Gastroesophageal sphincter (tissue), 4 donors: ENCODE results near the gene YPEL5. TPM values are rescaled to one million over a fixed set of nuclear protein-coding genes. Genes with fewer than 3 reads are reported as not detected.

Experiments
- ATAC-seq: fragments of 150-250 bp; one replicate; pipeline ENCODE4 v1.9.1; 2016; ENCODE audit warnings: mild to moderate bottlenecking, moderate library complexity
- H3K27ac ChIP-seq, 4 donors: fragments of 200-600 bp; sonication (generic) in 3 of 4; 1 replicate in 3 of 4; 2 replicates in 1 of 4; pipeline ENCODE4 v1.5.1; 2016 to 2019
- H3K27me3 ChIP-seq: fragments of 200-600 bp; sonication (generic); one replicate; pipeline ENCODE4 v1.5.1; 2019
- H3K36me3 ChIP-seq, 2 donors: fragments of 200-600 bp; sonication (generic); one replicate each; pipeline ENCODE4 v1.5.1; 2019; ENCODE audit warnings: control low read depth in 1 of 2
- H3K4me1 ChIP-seq, 3 donors: fragments of 200-600 bp; sonication (generic); 1 replicate in 2 of 3; 2 replicates in 1 of 3; pipeline ENCODE4 v1.5.1; 2016 to 2019; ENCODE audit warnings: control low read depth in 2 of 3
- H3K4me3 ChIP-seq, 2 donors: fragments of 200-600 bp; sonication (generic); one replicate each; pipeline ENCODE4 v1.5.1; 2019; ENCODE audit warnings: mild to moderate bottlenecking in 1 of 2, moderate library complexity in 1 of 2
- H3K9me3 ChIP-seq, 3 donors: fragments of 200-600 bp; sonication (generic); one replicate each; pipeline ENCODE4 v1.5.1; 2017 to 2019; ENCODE audit warnings: control low read depth in 2 of 3
- CTCF ChIP-seq, 4 experiments: fragments of 200-600 bp in 2 of 4; fragments of 450-650 bp in 2 of 4; sonication (generic) in 1 of 4; IDR thresholded peaks; one replicate each; pipeline ENCODE4 v1.5.1; 2017 to 2019; ENCODE audit warnings: antibody characterized with exemption in 4 of 4, mild to moderate bottlenecking in 2 of 4, moderate library complexity in 2 of 4
- EP300 ChIP-seq: sonication (generic); formaldehyde crosslinking; IDR thresholded peaks from one replicate; pipeline ENCODE4 v1.6.1; 2017; ENCODE audit warnings: antibody characterized with exemption, mild to moderate bottlenecking
- POLR2A ChIP-seq, 2 donors: fragments of 450-650 bp; IDR thresholded peaks; one replicate each; pipeline ENCODE4 v1.6.1; 2017; ENCODE audit warnings: antibody characterized with exemption in 2 of 2, mild to moderate bottlenecking in 2 of 2, moderate library complexity in 1 of 2
- POLR2AphosphoS5 ChIP-seq: sonication (generic); formaldehyde crosslinking; IDR thresholded peaks from one replicate; pipeline ENCODE4 v1.6.1; 2017; ENCODE audit warnings: antibody characterized with exemption
- WGBS, 2 donors: methylation state at CpG; one replicate each; pipeline ENCODE4 v1.1.5; 2018; ENCODE audit warnings: low coverage in 1 of 2; 5-methylcytosine and 5-hydroxymethylcytosine counted together
- total RNA-seq, 4 donors: library from RNA; depleted of rRNA; stranded (reverse); fragments of >200 nt; gene quantifications; one replicate each; pipeline ENCODE4 v1.1.0, GENCODE V29; 2016

The YPEL5 gene
- total RNA-seq, 4 donors from 2014 or later, result 109 to 159 (median 136) TPM

DNA sequence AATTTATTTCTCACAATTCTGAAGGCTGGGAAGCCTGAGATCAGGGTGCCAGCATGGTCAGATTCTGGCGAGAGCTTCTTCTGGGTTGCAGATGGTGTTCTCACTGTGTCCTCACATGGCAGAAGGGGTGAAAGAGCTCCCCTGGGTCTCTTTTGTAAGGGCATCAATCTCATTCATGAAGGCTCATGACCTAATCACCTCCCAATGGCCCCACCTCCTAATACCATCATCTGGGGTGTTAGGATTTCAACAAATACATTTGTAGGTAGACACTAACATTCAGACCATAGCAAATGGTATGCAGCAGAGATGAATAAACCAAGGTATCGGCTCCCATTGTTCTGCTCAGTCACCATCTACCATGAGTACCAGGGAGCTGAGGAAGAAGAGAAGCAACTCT, 32.7 kb downstream of the YPEL5 start:
- peak overlapping the region in 3 of 4 donors; percentile 46 to 60 (median 56) for H3K27ac ChIP-seq

DNA sequence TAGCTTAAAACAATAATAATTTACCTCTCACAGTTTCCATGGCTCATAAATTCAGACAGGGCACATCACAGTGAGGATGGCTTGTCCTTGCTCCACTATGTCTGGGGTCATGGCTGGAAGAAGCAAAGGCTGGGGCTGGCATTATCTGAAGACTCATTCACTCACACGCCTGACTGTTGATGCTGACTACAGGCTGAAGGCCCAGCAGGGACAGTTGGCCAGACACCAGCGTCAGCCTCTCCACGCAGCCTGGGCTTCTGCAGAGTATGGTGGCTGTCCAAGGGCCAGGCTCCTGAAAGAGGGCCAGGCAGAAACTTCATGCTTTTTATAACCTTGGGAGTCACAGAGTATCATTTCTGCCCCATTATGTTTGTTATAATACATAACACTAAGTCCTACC, 33.4 kb downstream of the YPEL5 start:
- WGBS, 2 donors, result no CpG with 5 or more reads among the region's 3 CpGs
- Histone ChIP-seq H3K27me3 (no peaks in the 10 kb centered on the region), H3K4me3 (no peak overlapping the region), H3K27ac (no peak overlapping the region), H3K36me3 (no peaks in the 10 kb centered on the region), H3K4me1 (peaks cover 0 to 25% (median 0%) of the 10 kb centered on the region in 3 donors), H3K9me3 (no peaks in the 10 kb centered on the region)
- ATAC-seq, result no peak
- TF ChIP-seq POLR2A (IDR thresholded peaks at IDR 0.05), result no peak
- no peak for TF ChIP-seq POLR2AphosphoS5

More for the DNA sequence above, 32.7 kb downstream of the YPEL5 start:
- Histone ChIP-seq H3K9me3 (no peaks in the 10 kb centered on the region), H3K4me3 (no peak overlapping the region), H3K36me3 (no peaks in the 10 kb centered on the region), H3K4me1 (peaks cover 0 to 25% (median 0%) of the 10 kb centered on the region in 3 donors), H3K27me3 (no peaks in the 10 kb centered on the region)
- WGBS, 2 donors, result 100% methylated on average over 2 of the region's 2 CpGs; no CpG with 5 or more reads in 1 of the 2 donors
- no peak for TF ChIP-seq POLR2A (IDR thresholded peaks at IDR 0.05)
- TF ChIP-seq CTCF (IDR thresholded peaks at IDR 0.05), result no peak
- TF ChIP-seq POLR2AphosphoS5, result no peak
- no peak for TF ChIP-seq EP300
- no peak for ATAC-seq

- WGBS, 2 donors, result 69 to 71% methylated on average over 4 to 7 of the region's 7 CpGs
- Histone ChIP-seq H3K36me3 (no peaks in the 10 kb centered on the region), H3K27me3 (no peaks in the 10 kb centered on the region), H3K4me1 (peaks cover 0 to 25% (median 0%) of the 10 kb centered on the region in 3 donors), H3K27ac (no peak overlapping the region), H3K4me3 (no peak overlapping the region), H3K9me3 (no peaks in the 10 kb centered on the region)
- no peak for TF ChIP-seq EP300
- ATAC-seq, result no peak
Measured at GRCh38 chr2:30181176-30181575, 34.4 kb downstream of the YPEL5 start.

GRCh38 chr2:30184035-30184434, 37.2 kb downstream of the YPEL5 start:
- Histone ChIP-seq H3K36me3 (no peaks in the 10 kb centered on the region), H3K9me3 (no peaks in the 10 kb centered on the region), H3K4me3 (no peak overlapping the region), H3K27ac (no peak overlapping the region), H3K27me3 (no peaks in the 10 kb centered on the region), H3K4me1 (peaks cover 0 to 11% (median 0%) of the 10 kb centered on the region in 3 donors)
- TF ChIP-seq CTCF (IDR thresholded peaks at IDR 0.05), result no peak
- no peak for ATAC-seq
- WGBS, 2 donors, result 91 to 92% methylated on average over 5 of the region's 5 CpGs

DNA sequence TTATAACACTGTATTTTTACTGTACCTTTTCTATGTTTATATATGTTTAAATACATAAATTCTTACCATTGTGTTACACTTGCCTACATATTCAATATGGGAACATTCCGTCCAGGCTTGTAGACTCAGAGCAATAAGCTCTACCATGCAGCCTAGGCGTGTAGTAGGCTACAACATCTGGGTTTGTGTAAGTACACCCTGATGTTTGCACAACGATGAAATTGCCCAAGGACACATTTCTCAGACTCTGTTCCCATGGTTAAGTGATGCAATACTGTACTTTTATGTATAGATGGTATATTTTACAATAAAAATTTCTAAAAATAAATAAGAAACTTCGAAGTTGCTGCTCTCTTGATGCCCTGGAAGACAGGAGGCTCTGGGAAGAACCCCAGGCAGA, 38.4 kb downstream of the YPEL5 start:
- Histone ChIP-seq H3K27me3 (no peaks in the 10 kb centered on the region), H3K4me1 (no peaks in the 10 kb centered on the region), H3K9me3 (no peaks in the 10 kb centered on the region), H3K27ac (no peak overlapping the region), H3K4me3 (no peak overlapping the region), H3K36me3 (no peaks in the 10 kb centered on the region)
- WGBS, 2 donors, result 73 to 84% methylated on average over 2 to 4 of the region's 4 CpGs
- TF ChIP-seq POLR2A (IDR thresholded peaks at IDR 0.05) (no peak), CTCF (IDR thresholded peaks at IDR 0.05) (no peak), POLR2AphosphoS5 (no peak), EP300 (no peak)
- no peak for ATAC-seq

GRCh38 chr2:30188292-30188691, 41.5 kb downstream of the YPEL5 start:
- ATAC-seq, result no peak
- no peaks in the 10 kb centered on the region for H3K27me3 ChIP-seq
- H3K9me3 ChIP-seq, result no peaks in the 10 kb centered on the region
- H3K36me3 ChIP-seq, result no peaks in the 10 kb centered on the region
- TF ChIP-seq EP300 (no peak), CTCF (IDR thresholded peaks at IDR 0.05) (no peak), POLR2AphosphoS5 (no peak), POLR2A (IDR thresholded peaks at IDR 0.05) (no peak)
- H3K27ac ChIP-seq, result no peak overlapping the region
- 86% methylated on average over 2 of the region's 2 CpGs; no CpG with 5 or more reads in 1 of the 2 donors for WGBS, 2 donors
- no peak overlapping the region for H3K4me3 ChIP-seq
- H3K4me1 ChIP-seq, result no peaks in the 10 kb centered on the region
